Prostate gland (tissue), 2 donors: ENCODE measurements around the gene KMT2C.

ENCODE experiments used
- POLR2AphosphoS5 ChIP-seq: sonication (generic); formaldehyde crosslinking; IDR thresholded peaks from one replicate; pipeline ENCODE4 v1.6.1; 2017; ENCODE audit warnings: antibody characterized with exemption
- TF ChIP-seq, protein P1 (sequence below), 4 experiments: fragments of 200-600 bp in 2 of 4; fragments of 450-650 bp in 2 of 4; sonication (generic) in 2 of 4; IDR thresholded peaks; 1 replicate in 3 of 4; 2 replicates in 1 of 4; pipeline ENCODE4 v1.5.1; 2016 to 2019; ENCODE audit warnings: antibody characterized with exemption in 4 of 4, mild to moderate bottlenecking in 2 of 4, moderate library complexity in 2 of 4

DNA sequence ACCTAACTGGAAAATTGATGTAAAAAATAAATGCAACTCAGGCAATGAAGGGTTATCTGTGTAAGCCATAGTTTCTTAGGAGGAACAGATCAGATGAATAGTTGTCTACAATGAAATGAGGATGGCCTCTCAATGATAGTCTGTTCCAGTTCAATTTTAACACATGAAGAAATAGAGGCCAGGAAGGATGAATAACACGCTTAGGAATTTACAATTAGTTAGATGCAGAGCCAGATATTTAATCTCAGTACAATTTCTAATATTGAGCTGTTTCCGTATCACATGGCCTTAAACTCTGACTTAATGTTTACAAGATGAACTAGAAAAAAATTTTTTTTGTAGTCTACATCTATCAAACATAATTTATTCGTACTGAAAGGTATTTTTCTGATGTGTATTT is 233.7 kb downstream of the KMT2C start:
- TF ChIP-seq, protein P1, sequence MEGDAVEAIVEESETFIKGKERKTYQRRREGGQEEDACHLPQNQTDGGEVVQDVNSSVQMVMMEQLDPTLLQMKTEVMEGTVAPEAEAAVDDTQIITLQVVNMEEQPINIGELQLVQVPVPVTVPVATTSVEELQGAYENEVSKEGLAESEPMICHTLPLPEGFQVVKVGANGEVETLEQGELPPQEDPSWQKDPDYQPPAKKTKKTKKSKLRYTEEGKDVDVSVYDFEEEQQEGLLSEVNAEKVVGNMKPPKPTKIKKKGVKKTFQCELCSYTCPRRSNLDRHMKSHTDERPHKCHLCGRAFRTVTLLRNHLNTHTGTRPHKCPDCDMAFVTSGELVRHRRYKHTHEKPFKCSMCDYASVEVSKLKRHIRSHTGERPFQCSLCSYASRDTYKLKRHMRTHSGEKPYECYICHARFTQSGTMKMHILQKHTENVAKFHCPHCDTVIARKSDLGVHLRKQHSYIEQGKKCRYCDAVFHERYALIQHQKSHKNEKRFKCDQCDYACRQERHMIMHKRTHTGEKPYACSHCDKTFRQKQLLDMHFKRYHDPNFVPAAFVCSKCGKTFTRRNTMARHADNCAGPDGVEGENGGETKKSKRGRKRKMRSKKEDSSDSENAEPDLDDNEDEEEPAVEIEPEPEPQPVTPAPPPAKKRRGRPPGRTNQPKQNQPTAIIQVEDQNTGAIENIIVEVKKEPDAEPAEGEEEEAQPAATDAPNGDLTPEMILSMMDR (IDR thresholded peaks at IDR 0.05): no peak
- no peak for TF ChIP-seq POLR2AphosphoS5
